Right atrium auricular region (tissue), 2 donors: ENCODE data around the gene TBL3. TPM values are rescaled to one million over a fixed set of nuclear protein-coding genes. Genes with fewer than 3 reads are reported as not detected.

Experiments used
- DNase-seq: peaks from one replicate; pipeline ENCODE4 v3.0.0-alpha.2; 2019; ENCODE audit warnings: low spot score
- H3K27ac ChIP-seq, 2 donors: fragments of 200-600 bp; sonication (generic); 1 replicate in 1 of 2; 2 replicates in 1 of 2; pipeline ENCODE4 v1.5.1; 2016 to 2019
- H3K27me3 ChIP-seq, 2 donors: fragments of 200-600 bp; sonication (generic); one replicate each; pipeline versions ENCODE4 v1.5.1 to v1.6.0; 2017 to 2019
- H3K36me3 ChIP-seq: fragments of 200-600 bp; sonication (generic); one replicate; pipeline ENCODE4 v1.5.1; 2016
- H3K4me1 ChIP-seq, 2 donors: fragments of 200-600 bp; sonication (generic); one replicate each; pipeline versions ENCODE4 v1.5.1 to v1.6.0; 2017 to 2019
- H3K4me3 ChIP-seq, 2 donors: fragments of 200-600 bp; sonication (generic); 1 replicate in 1 of 2; 2 replicates in 1 of 2; pipeline ENCODE4 v1.5.1; 2017 to 2019; ENCODE audit warnings: mild to moderate bottlenecking in 1 of 2, moderate library complexity in 1 of 2
- H3K9me3 ChIP-seq, 2 donors: fragments of 200-600 bp; sonication (generic); one replicate each; pipeline ENCODE4 v1.5.1; 2019
- CTCF ChIP-seq, 2 donors: fragments of 200-600 bp; sonication (generic); IDR thresholded peaks; one replicate each; pipeline ENCODE4 v1.5.1; 2019; ENCODE audit warnings: antibody characterized with exemption in 2 of 2
- total RNA-seq, 2 donors: library from RNA; depleted of rRNA; stranded (reverse); fragments of >200 nt; gene quantifications; one replicate each; pipeline ENCODE4 v1.1.0, GENCODE V29; 2016

The TBL3 gene
- total RNA-seq, 2 donors from 2014 or later = 22.4 to 35.6 TPM

GRCh38 chr16:1945559-1946391, 26.1 kb upstream of the TBL3 start:
- TF ChIP-seq CTCF (IDR thresholded peaks at IDR 0.05) = no peak
- Histone ChIP-seq H3K27ac (no peak overlapping the region), H3K36me3 (peaks cover 2% of the 10 kb centered on the region), H3K4me1 (peaks cover 0 to 26% of the 10 kb centered on the region in 2 donors), H3K4me3 (no peak overlapping the region), H3K9me3 (no peaks in the 10 kb centered on the region), H3K27me3 (no peaks in the 10 kb centered on the region)
- DNase-seq = no peak

DNA sequence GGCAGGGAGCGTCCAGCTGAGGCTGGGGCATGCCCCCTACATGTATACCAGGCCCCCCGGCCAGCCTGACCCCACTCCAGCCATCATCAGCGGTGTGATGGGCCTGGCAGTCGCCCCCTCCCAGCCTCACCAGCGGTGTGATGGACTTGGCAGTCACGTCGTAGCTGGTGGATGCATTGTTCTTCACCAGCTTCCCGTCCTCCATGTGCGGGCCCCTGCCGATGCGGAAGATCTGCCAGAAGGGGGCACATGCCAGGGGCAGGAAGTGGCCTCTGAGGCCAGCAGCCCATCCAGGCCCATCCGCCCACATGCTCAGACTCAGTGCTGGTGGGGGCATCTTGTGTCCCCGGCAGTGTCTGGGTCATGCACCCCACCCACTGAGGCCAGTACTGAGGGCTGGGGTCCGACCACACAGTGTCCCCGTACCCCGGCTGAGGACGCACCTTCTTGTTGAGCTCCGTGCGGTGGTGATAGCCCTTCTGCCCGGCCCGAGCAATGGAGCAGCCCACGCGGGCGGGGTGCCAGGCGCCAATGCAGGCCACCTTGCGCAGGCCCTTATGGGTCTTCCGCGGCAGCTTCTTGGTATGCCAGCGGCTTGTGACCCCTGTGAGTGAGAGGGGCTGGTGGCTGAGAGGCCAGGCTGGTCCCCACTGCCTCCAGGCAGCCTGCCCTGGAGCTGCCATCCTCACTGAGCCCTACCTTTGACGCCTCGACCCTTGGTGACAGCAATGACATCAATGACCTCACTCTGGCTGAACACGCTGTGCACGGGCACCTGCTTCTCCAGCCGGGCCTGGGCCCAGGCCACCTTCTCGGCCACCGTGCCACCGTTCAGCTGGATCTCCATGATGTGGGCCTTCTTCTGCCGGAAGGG, 25.1 kb upstream of the TBL3 start:
- H3K9me3 ChIP-seq = no peaks in the 10 kb centered on the region
- H3K27me3 ChIP-seq = no peaks in the 10 kb centered on the region
- H3K4me1 ChIP-seq = peaks cover 0 to 27% of the 10 kb centered on the region in 2 donors
- no peaks in the 10 kb centered on the region for H3K36me3 ChIP-seq
- H3K4me3 ChIP-seq = no peak overlapping the region
- no peak overlapping the region for H3K27ac ChIP-seq
- no peak for DNase-seq
- TF ChIP-seq CTCF (IDR thresholded peaks at IDR 0.05) = no peak

- Histone ChIP-seq H3K27me3 (no peaks in the 10 kb centered on the region), H3K36me3 (no peaks in the 10 kb centered on the region), H3K27ac (no peak overlapping the region), H3K9me3 (no peaks in the 10 kb centered on the region), H3K4me3 (no peak overlapping the region), H3K4me1 (peaks cover 0 to 21% of the 10 kb centered on the region in 2 donors)
- no peak for DNase-seq
- no peak for TF ChIP-seq CTCF (IDR thresholded peaks at IDR 0.05)
These were observed 24.5 kb upstream of the TBL3 start for GRCh38 chr16:1947369-1947670.

- Histone ChIP-seq H3K9me3 (no peaks in the 10 kb centered on the region), H3K27ac (no peak overlapping the region), H3K36me3 (no peaks in the 10 kb centered on the region), H3K27me3 (no peaks in the 10 kb centered on the region), H3K4me3 (no peak overlapping the region), H3K4me1 (peaks cover 0 to 13% of the 10 kb centered on the region in 2 donors)
- no peak for TF ChIP-seq CTCF (IDR thresholded peaks at IDR 0.05)
- DNase-seq = no peak
These were observed 22.3 kb upstream of the TBL3 start for GRCh38 chr16:1949507-1949906.

DNA sequence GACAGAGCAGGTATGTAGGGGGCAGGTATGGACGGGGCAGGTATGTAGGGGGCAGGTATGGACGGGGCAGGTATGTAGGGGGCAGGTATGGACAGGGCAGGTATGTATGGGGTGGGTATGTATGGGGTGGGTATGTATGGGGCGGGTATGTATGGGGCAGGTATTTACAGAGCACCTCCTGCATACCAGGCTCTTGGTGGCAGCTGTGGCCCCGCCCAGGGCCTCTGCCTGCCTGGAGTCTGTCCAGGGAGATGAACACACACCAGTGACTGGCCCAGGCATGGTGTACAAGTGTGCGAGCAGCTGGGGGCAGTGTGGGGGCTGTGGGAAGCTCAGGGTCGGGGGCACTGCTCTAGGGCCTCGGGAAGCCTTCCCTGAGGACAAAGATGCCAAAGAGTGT, 21.8 kb upstream of the TBL3 start:
- no peak overlapping the region for H3K4me3 ChIP-seq
- TF ChIP-seq CTCF (IDR thresholded peaks at IDR 0.05) = no peak
- peaks cover 0 to 18% of the 10 kb centered on the region in 2 donors for H3K4me1 ChIP-seq
- DNase-seq = no peak
- H3K27me3 ChIP-seq = no peaks in the 10 kb centered on the region
- peak overlapping the region; percentile 67 to 80 for H3K27ac ChIP-seq
- H3K36me3 ChIP-seq = no peaks in the 10 kb centered on the region
- no peaks in the 10 kb centered on the region for H3K9me3 ChIP-seq
